Activated T-helper 1 cell treated with Interleukin-2 at 50 U/mL for 16 hours (primary cell): ENCODE data around the gene CSNK2B.

Source experiments
- DNase-seq: peaks from one replicate; pipeline ENCODE4 v3.0.0-alpha.2; 2020; ENCODE audit warnings: low read depth

The CSNK2B gene

GRCh38 chr6:31711233-31711632 is 45.4 kb downstream of the CSNK2B start:
- DNase-seq: no peak

GRCh38 chr6:31712296-31712695 is 46.4 kb downstream of the CSNK2B start:
- DNase-seq: no peak

- DNase-seq: no peak
Measured at GRCh38 chr6:31713465-31713864, 47.6 kb downstream of the CSNK2B start.

- no peak for DNase-seq
Measured at GRCh38 chr6:31713991-31714684, 48.3 kb downstream of the CSNK2B start.

DNA sequence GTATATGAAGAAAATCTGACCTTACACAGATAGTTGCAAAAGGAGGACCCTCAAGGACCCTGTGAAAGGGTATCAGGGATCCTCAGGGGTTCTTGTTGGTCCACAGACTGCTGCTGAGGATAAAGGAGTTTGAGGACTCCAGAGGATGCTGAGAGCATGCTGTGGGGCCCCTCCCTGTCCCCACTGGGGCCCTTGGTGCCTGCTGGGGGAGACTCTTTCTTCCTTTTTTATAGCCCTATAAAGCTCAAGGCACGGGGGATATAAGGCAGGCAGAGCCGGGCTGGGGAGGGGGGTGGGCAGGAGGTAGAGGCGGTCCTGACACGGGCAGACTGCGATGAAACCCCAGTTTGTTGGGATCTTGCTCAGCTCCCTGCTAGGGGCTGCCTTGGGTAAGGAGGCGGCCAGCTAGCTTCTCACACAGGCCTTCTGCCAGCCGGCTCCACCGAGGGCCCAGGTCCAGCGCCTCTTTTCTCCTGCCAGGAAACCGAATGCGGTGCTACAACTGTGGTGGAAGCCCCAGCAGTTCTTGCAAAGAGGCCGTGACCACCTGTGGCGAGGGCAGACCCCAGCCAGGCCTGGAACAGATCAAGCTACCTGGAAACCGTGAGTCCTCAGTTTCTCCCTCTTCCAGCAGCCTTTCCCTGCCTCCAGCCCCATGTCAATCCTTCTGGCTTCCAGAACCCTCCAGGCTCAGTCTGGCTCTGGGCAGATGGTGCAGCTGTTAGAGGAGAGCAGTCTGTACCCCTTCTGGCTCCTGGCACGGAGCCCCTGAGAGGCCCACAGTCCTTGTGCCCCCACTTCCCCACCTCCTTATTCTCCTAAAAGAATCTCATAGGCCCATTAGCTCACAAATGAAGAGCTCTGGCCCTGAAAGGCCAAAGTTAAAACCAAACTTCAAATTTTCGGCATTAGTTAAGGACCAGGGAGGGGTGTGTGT is 49.4 kb downstream of the CSNK2B start, which contains the start of gene LY6G6D:
LY6G6D (plus strand) TSS at position 327 of the 937 bp plus-strand sequence; CDS start at position 335, 8 bp downstream.
- DNase-seq: no peak

GRCh38 chr6:31717499-31718222 is 51.8 kb downstream of the CSNK2B start:
- DNase-seq: no peak

GRCh38 chr6:31718265-31718664 is 52.4 kb downstream of the CSNK2B start:
- no peak for DNase-seq

DNA sequence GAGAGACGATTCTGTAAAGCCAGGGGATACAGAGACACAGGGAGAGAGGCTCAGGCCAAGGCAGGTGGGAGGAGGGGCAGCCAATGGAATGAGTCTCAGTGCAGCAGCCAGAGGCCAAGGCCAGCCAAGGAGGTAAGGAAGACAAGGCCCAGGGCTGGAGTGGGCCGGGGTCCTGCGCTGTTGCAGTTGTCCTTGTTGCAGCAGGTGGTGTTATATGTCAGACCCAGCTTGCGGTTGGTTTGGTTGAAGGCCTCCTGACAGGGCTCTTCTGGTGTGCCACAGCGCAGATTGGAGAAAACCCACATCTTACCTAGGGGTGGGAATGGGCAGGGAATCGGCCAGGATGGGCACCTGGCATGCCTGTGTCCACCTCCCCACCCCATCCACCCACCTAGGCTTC is 53.1 kb downstream of the CSNK2B start:
- DNase-seq: no peak
